Middle frontal gyrus (tissue), 1 donor: Measurements from ENCODE around the gene SGO1.
A peak's percentile ranks its signal among the peaks of the same experiment; 100 is the strongest.

Experiments
- DNase-seq: peaks from one replicate; pipeline ENCODE4 v3.0.0-alpha.2; 2015; ENCODE audit warnings: low spot score; ENCODE audit errors: extremely low spot score

The SGO1 gene

GRCh38 chr3:20160230-20160629, 25.8 kb downstream of the SGO1 start:
- DNase-seq: no peak

DNA sequence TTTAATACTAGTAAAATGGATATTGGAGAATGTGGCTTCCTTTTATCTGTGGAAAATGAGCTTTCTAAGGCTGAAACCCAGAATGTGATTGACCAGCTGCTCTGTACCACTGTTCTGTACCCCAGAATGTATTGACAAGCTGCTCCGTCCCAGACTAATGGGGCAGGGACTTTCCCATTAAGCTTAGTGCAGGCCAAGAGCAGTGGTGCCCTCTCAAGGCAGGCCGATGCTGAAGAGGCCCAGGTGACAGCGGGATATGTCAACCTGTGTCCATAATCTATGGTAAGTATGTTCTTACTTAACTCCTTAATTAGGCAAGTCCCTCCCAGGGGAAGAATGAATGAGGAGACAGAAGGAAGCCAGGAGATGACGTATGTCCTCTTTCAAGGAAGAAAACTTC, 31.1 kb downstream of the SGO1 start:
- DNase-seq: no peak

- DNase-seq: no peak
Observed at GRCh38 chr3:20154078-20154477, 31.9 kb downstream of the SGO1 start.

DNA sequence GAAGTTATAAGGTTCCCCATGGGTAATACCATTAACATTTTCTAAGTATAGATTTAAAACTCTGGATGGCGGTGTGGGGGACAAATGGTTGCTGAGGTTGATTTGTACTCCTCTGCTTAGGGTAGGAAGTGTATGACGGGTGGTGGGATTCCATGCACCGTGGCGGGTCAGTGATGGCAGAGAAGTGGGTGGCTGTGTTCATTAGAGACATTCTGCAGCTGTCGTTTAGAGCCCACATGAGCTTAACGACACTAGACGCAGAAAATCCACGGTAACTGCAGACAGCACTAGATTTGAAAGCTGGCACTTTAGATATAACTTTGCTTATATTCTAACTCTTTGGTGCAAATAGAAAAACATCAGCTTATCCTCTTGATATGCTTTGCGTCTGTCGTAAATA, 37.5 kb downstream of the SGO1 start:
- no peak for DNase-seq

DNA sequence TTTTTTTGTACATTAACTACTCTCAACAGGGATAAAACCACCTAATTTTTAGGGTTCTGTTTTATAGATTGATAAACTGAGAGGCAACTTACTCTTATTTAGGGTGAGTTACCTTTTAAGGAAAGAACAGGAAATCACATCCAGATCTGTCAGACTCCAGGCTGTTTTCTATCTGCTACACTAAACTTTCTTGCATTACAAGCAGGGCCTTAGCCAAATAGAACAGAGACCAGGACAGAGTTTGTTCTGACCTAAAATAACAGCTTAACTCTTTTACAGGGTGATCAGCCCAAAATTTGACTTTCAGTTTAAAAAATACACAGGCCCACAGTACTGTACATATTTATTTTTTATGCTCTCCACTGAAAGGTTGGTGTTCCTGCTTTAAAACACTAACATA, 38.6 kb downstream of the SGO1 start:
- no peak for DNase-seq

DNA sequence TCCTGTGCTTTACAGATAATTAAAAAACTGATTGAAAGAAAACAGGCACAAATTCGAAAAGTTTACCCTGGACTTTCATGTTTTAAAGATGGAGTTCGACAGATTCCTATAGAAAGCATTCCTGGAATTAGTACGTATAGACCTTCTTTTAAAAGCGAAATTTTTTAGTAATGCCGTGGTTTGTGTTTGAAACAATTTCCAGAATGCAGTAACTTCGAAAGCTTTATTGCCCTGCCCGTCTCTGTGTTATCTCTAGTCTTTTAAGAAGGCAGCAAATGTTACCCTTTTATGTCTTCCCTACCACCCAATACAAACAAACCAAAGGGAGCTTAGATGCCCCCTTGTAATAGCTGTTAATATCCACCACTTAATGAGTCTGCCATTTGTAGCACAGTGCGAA, 39.7 kb downstream of the SGO1 start:
- DNase-seq: no peak

- DNase-seq: no peak
Observed at GRCh38 chr3:20145874-20146273, 40.1 kb downstream of the SGO1 start.

DNA sequence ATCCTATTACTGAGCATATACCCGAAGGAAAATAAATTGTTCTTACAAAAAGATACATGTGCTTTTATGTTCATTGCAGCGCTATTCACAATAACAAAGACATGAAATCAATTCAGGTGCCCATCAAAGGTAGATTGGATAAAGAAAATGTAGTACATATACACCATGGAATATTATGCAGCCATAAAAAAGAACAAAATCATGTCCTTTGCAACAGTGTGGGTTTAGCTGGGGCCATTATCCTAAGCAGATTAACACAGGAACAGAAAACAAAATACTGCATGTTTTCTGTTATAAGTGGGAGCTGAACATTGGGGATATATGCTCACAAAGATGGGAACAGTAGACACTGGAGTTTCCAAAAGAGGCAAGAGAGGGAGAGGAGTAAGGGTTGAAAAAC, 42.5 kb downstream of the SGO1 start:
- DNase-seq: no peak

- DNase-seq: no peak
Observed at GRCh38 chr3:20142517-20142916, 43.5 kb downstream of the SGO1 start.

- peak; percentile 50 for DNase-seq
Observed at GRCh38 chr3:20141851-20142250, 44.2 kb downstream of the SGO1 start.

DNA sequence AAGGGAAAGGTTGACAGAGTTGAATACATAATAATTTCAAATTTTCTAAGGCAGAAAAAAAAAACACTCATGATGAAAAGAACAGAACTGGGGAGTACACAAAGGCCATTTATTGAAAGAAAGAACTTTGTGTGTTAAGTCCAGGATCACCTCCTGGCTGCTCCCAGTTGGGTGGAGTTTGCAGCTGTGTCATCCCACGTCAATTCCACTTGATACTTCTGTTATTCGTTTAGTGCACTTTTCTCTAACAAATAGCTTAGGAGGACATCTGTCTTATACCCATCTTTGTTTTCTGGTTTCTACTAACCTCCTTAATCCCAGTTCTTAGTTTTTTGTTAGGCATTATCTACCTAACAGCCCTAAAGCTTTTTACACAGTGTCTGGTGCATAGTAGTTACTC, 44.7 kb downstream of the SGO1 start:
- DNase-seq: no peak

GRCh38 chr3:20140881-20141280, 45.1 kb downstream of the SGO1 start:
- no peak for DNase-seq

DNA sequence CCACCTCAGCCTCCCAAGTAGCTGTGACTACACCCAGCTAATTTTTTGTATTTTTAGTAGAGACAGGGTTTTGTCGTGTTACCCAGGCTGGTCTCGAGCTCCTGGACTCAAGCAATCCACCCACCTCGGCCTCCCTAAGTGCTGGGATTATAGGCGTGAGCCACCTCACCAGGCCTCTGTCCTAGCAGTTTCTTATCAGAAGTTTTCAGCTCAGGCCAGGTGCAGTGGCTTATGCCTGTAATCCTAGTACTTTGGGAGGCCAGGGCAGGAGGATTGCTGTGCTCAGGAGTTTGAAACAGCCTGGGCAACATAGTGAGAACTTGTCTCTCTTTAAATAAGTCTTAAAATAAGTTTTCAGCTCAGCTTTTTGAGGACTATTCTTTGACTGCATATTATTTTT, 48.4 kb downstream of the SGO1 start:
- no peak for DNase-seq

- DNase-seq: no peak
Observed at GRCh38 chr3:20136231-20136630, 49.8 kb downstream of the SGO1 start.

DNA sequence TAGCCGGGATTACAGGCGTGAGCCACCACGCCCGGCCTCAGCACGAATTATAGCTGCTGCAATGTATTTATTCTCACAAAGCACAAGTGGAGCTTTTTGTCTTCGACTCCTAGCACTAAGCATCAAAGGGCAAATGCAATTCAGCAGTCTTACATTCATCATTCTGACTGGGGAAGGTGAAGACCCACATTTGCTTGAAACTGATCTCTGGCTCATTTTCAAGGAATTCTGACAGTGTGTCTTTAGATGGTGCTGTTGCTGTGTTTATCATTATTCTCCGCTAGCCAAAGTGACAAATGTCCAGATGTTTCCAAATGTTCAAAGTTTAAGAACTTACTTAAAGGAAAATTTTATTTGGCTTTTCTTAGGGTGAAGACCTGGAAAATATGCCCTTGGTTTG, 55.9 kb downstream of the SGO1 start:
- no peak for DNase-seq

- DNase-seq: no peak
Observed at GRCh38 chr3:20128358-20128757, 57.6 kb downstream of the SGO1 start.

- DNase-seq: no peak
Observed at GRCh38 chr3:20125897-20126296, 60.1 kb downstream of the SGO1 start.

DNA sequence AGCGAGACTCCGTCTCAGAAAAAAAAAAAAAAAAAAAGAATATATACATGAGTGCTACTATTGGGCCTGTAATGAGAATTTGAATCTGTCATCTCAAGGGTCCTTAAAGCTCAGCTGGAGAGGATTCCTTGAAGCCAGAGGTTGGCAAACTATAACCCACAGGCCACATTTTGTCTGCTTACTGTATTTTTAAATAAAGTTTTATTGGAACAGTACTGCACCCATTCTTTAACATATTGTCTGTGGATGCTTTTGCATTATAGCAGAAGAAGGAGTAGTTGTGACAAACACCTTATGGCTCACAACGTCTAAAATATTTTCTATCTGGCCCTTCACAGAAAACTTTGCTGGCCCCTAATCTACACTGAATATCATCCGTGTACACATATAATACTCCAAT, 60.7 kb downstream of the SGO1 start:
- no peak for DNase-seq

DNA sequence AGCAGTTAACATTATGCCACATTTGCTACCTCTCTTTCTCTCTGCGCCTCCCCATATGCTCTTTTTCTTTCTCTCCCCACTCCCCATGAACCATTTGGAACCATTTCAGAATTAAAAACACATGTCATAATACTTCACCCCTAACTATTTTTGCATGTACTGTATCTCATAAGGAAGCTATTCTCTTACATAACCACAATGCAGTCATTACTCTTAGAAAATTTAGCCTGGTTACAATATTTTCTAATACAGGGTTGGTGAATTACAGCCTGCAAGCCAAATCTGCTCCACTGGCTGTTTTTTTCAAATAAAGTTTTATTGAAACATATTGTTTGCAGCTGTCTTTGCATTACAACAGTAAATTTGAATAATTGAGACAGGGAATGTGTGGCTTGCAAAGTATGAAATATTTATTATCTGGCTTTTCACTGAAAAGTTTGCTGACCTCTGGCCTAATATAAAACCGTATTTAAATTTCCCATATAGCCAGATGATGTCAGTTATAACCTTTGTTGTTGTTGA, 62.8 kb downstream of the SGO1 start:
- no peak for DNase-seq

GRCh38 chr3:20121088-20121487, 64.9 kb downstream of the SGO1 start:
- no peak for DNase-seq
